HPDE6-E6E7 (cell line): ENCODE results near the gene FYB2.

ENCODE experiments used
- DNase-seq: peaks from one replicate; pipeline ENCODE4 v3.0.0; 2011; ENCODE audit warnings: missing footprints; ENCODE audit errors: extremely low spot score

The FYB2 gene

GRCh38 chr1:56715156-56715555 is 104.0 kb downstream of the FYB2 start:
- no peak for DNase-seq

- no peak for DNase-seq
These were observed 106.1 kb downstream of the FYB2 start for GRCh38 chr1:56713112-56713511.

GRCh38 chr1:56712150-56712549 is 107.1 kb downstream of the FYB2 start:
- no peak for DNase-seq

- peak; percentile 15 for DNase-seq
These were observed 108.6 kb downstream of the FYB2 start for GRCh38 chr1:56710646-56711045.

GRCh38 chr1:56709995-56710394 is 109.2 kb downstream of the FYB2 start:
- no peak for DNase-seq

- DNase-seq = no peak
These were observed 109.8 kb downstream of the FYB2 start for GRCh38 chr1:56709269-56709880.

GRCh38 chr1:56707379-56707778 is 111.8 kb downstream of the FYB2 start:
- DNase-seq = no peak

- DNase-seq = no peak
These were observed 115.5 kb downstream of the FYB2 start for GRCh38 chr1:56703747-56704146.

GRCh38 chr1:56696663-56697062 is 122.5 kb downstream of the FYB2 start:
- DNase-seq = no peak

- DNase-seq = peak; percentile 79
These were observed 130.6 kb downstream of the FYB2 start for GRCh38 chr1:56688522-56689026.

GRCh38 chr1:56686169-56686568 is 133.0 kb downstream of the FYB2 start:
- no peak for DNase-seq

- no peak for DNase-seq
These were observed 135.6 kb downstream of the FYB2 start for GRCh38 chr1:56683569-56683968.

GRCh38 chr1:56676571-56677035 is 142.6 kb downstream of the FYB2 start:
- DNase-seq = peak; percentile 9

GRCh38 chr1:56675763-56676162 is 143.4 kb downstream of the FYB2 start:
- no peak for DNase-seq

GRCh38 chr1:56672579-56672978 is 146.6 kb downstream of the FYB2 start:
- DNase-seq = no peak

GRCh38 chr1:56671542-56671941 is 147.7 kb downstream of the FYB2 start:
- no peak for DNase-seq

GRCh38 chr1:56671085-56671484 is 148.1 kb downstream of the FYB2 start:
- no peak for DNase-seq

GRCh38 chr1:56670350-56670749 is 148.9 kb downstream of the FYB2 start:
- DNase-seq = no peak
